WTC11 (cell line): ENCODE measurements around the gene JAKMIP1. TPM values are rescaled to one million over a fixed set of nuclear protein-coding genes. Genes with fewer than 3 reads are reported as not detected.

ENCODE experiments used
- ATAC-seq: fragments of 200-7000 bp; cut with Tn5 transposase; 2 replicates; pipeline ENCODE4 v1.10.0; 2021; ENCODE audit warnings: mild to moderate bottlenecking, moderate library complexity
- CTCF ChIA-PET: fragments of 300-600 bp; sonication (Branson Sonifier 250); formaldehyde crosslinking; loops from one replicate; lab custom pipeline; 2021; ENCODE audit warnings: antibody characterized with exemption; lab: Charles Lee
- POLR2A ChIA-PET: fragments of 350-600 bp; sonication (Branson Sonifier 250); formaldehyde crosslinking; loops from one replicate; lab custom pipeline; 2021; ENCODE audit warnings: antibody characterized with exemption; lab: Charles Lee
- DNase-seq: peaks from one replicate; pipeline ENCODE4 v3.0.0; 2021; ENCODE audit warnings: low spot score
- H3K27ac Mint-ChIP-seq: 2 replicates; pipeline ENCODE4 v1.8.0; 2021; ENCODE audit warnings: mixed read lengths
- H3K27me3 Mint-ChIP-seq: 2 replicates; pipeline ENCODE4 v1.8.0; 2021; ENCODE audit warnings: low read depth, mild to moderate bottlenecking, moderate library complexity, mixed read lengths
- H3K36me3 Mint-ChIP-seq: 2 replicates; pipeline ENCODE4 v1.8.0; 2021; ENCODE audit warnings: mixed read lengths
- H3K4me1 Mint-ChIP-seq: 2 replicates; pipeline ENCODE4 v1.8.0; 2022; ENCODE audit warnings: mixed read lengths
- H3K4me3 Mint-ChIP-seq: 2 replicates; pipeline ENCODE4 v1.8.0; 2021; ENCODE audit warnings: mild to moderate bottlenecking, moderate library complexity, mixed read lengths
- H3K9me3 Mint-ChIP-seq: 2 replicates; pipeline ENCODE4 v1.8.0; 2021; ENCODE audit warnings: mixed read lengths
- CREM ChIP-seq: sonication (generic); formaldehyde crosslinking; IDR thresholded peaks from 2 replicates; pipeline ENCODE4 v1.8.1; 2022; ENCODE audit warnings: mild to moderate bottlenecking, missing genetic modification reagents, moderate library complexity
- CTCF ChIP-seq: fragments of 200-600 bp; IDR thresholded peaks from 2 replicates; pipeline ENCODE4 v1.8.0; 2022; ENCODE audit warnings: antibody characterized with exemption
- EMX1 ChIP-seq: fragments of 250-450 bp; sonication (Bioruptor Pico); IDR thresholded peaks from 2 replicates; pipeline ENCODE4 v1.8.0; 2021; ENCODE audit warnings: mild to moderate bottlenecking
- FOXJ3 ChIP-seq: sonication (generic); formaldehyde crosslinking; IDR thresholded peaks from 2 replicates; pipeline ENCODE4 v1.9.0; 2021; ENCODE audit warnings: missing genetic modification reagents, mild to moderate bottlenecking, borderline replicate concordance
- FOXK1 ChIP-seq: sonication (generic); formaldehyde crosslinking; IDR thresholded peaks from 2 replicates; pipeline ENCODE4 v1.8.0; 2022; ENCODE audit warnings: mild to moderate bottlenecking, moderate library complexity, missing genetic modification reagents
- GTF2I ChIP-seq: fragments of 250-450 bp; sonication (Bioruptor Pico); conservative IDR thresholded peaks from 2 replicates; pipeline ENCODE4 v1.4.0; 2021; ENCODE audit warnings: mild to moderate bottlenecking
- HMGA2 ChIP-seq: fragments of 250-450 bp; sonication (Bioruptor Pico); IDR thresholded peaks from 2 replicates; pipeline ENCODE4 v1.4.0; 2021; ENCODE audit warnings: mild to moderate bottlenecking, moderate library complexity
- IRF2 ChIP-seq: sonication (generic); formaldehyde crosslinking; IDR thresholded peaks from 2 replicates; pipeline ENCODE4 v1.8.0; 2022; ENCODE audit warnings: low read depth, missing genetic modification reagents, borderline replicate concordance
- MAX ChIP-seq: sonication (generic); formaldehyde crosslinking; IDR thresholded peaks from 2 replicates; pipeline ENCODE4 v1.8.0; 2022; ENCODE audit warnings: mild to moderate bottlenecking, missing genetic modification reagents
- NFE2L1 ChIP-seq: sonication (generic); formaldehyde crosslinking; IDR thresholded peaks from 2 replicates; pipeline ENCODE4 v1.8.1; 2023; ENCODE audit warnings: missing genetic modification reagents
- NR3C1 ChIP-seq: sonication (generic); formaldehyde crosslinking; conservative IDR thresholded peaks from 2 replicates; pipeline ENCODE4 v1.8.1; 2023; ENCODE audit warnings: low read depth, mild to moderate bottlenecking, missing genetic modification reagents
- OVOL2 ChIP-seq: fragments of 250-450 bp; sonication (Bioruptor Pico); IDR thresholded peaks from 2 replicates; pipeline ENCODE4 v1.9.0; 2021; ENCODE audit warnings: mild to moderate bottlenecking, borderline replicate concordance
- PRRX2 ChIP-seq: fragments of 250-450 bp; sonication (Bioruptor Pico); IDR thresholded peaks from 2 replicates; pipeline ENCODE4 v1.8.0; 2021; ENCODE audit warnings: mild to moderate bottlenecking
- RORB ChIP-seq: fragments of 250-450 bp; sonication (Bioruptor Pico); IDR thresholded peaks from 2 replicates; pipeline ENCODE4 v1.9.0; 2021; ENCODE audit warnings: mild to moderate bottlenecking
- USF1 ChIP-seq: sonication (generic); formaldehyde crosslinking; IDR thresholded peaks from 2 replicates; pipeline ENCODE4 v1.8.0; 2022; ENCODE audit warnings: mild to moderate bottlenecking, missing genetic modification reagents
- USF2 ChIP-seq: sonication (generic); formaldehyde crosslinking; IDR thresholded peaks from 2 replicates; pipeline ENCODE4 v1.8.1; 2023; ENCODE audit warnings: mild to moderate bottlenecking, missing genetic modification reagents, moderate library complexity
- ZBTB21 ChIP-seq: sonication (generic); formaldehyde crosslinking; IDR thresholded peaks from 2 replicates; pipeline ENCODE4 v1.8.1; 2023; ENCODE audit warnings: mild to moderate bottlenecking, missing genetic modification reagents, borderline replicate concordance
- ZMAT4 ChIP-seq: fragments of 250-450 bp; sonication (Bioruptor Pico); IDR thresholded peaks from 2 replicates; pipeline ENCODE4 v1.9.0; 2021; ENCODE audit warnings: mild to moderate bottlenecking
- total RNA-seq: library from RNA; stranded (reverse); gene quantifications from 3 replicates; pipeline ENCODE4 v1.2.3, GENCODE V29; 2021
- TF ChIP-seq, protein P1 (sequence below): fragments of 250-450 bp; sonication (Bioruptor Pico); IDR thresholded peaks from 2 replicates; pipeline ENCODE4 v2.1.2; 2022; ENCODE audit warnings: mild to moderate bottlenecking, moderate library complexity
- TF ChIP-seq, protein P2 (sequence below): sonication (generic); formaldehyde crosslinking; conservative IDR thresholded peaks from 2 replicates; pipeline ENCODE4 v1.8.1; 2022; ENCODE audit warnings: mild to moderate bottlenecking, missing genetic modification reagents
- TF ChIP-seq, protein P3 (sequence below): sonication (generic); formaldehyde crosslinking; IDR thresholded peaks from 2 replicates; pipeline ENCODE4 v1.8.1; 2023; ENCODE audit warnings: mild to moderate bottlenecking, moderate library complexity, missing genetic modification reagents
- TF ChIP-seq, protein P4 (sequence below): sonication (generic); formaldehyde crosslinking; IDR thresholded peaks from 2 replicates; pipeline ENCODE4 v1.8.1; 2022; ENCODE audit warnings: mild to moderate bottlenecking, moderate library complexity, missing genetic modification reagents

The JAKMIP1 gene
- total RNA-seq, 1 experiment from 2014 or later: 4.0 TPM

DNA sequence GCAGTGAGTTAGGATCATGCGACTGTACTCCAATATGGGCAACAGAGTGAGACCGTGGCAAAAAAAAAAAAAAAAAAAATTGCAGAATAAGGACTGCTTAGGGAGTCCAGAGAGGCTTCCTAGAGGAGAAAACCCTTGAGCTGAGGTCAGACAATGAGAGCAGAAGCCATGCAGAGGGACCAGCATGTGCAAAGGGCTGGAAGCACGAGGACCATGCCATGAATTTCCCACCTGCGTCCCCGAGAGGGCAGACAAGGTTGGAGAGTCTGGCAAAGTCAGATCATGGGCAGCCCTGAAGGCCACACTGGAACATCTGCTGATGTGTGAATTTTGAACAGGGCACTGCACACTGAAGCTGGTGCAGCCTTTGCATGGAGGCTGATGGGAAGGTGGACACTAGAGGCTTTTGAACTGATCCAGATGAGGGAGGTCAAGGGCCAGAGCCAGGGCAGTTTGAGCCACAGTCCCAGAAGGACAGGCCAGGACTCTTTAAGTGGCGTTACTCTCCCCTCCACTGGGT is 6.5 kb upstream of the JAKMIP1 start (continued):
- TF ChIP-seq NR3C1 (CRISPR knock-in tag): no peak

DNA sequence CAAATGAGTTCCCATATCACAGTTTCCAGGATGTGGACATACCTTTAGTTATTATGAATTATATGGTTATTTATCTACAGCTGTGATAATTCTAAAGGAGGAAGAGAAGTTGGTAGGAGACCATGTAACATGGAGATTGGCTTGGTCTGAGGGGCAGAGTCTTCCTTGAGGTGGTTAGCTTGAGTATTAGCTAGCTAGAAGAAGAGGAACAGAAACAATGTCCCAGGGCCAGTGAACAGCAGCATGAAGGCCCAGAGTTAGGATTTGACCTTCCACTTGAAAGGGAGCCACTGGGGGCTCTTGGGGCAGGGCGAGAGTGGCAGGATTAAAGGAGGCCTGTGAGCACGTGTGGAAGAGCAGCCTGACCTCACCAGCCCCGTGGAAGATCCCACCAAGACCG is 5.6 kb upstream of the JAKMIP1 start:
- Mint-ChIP-seq H3K27ac (no peak overlapping the region), H3K4me1 (peaks cover 6% of the 10 kb centered on the region), H3K9me3 (peaks cover 8% of the 10 kb centered on the region), H3K36me3 (peaks cover 3% of the 10 kb centered on the region; the same call in 1 of the 2 replicates), H3K27me3 (peaks cover 33% of the 10 kb centered on the region), H3K4me3 (no peak overlapping the region)
- DNase-seq (no peak), ATAC-seq (no peak)
- POLR2A ChIA-PET: no interaction called here
- no peak for TF ChIP-seq CREM
- TF ChIP-seq IRF2: no peak
- no peak for TF ChIP-seq NFE2L1 (CRISPR knock-in tag)
- TF ChIP-seq ZMAT4 (CRISPR knock-in tag): no peak
- TF ChIP-seq ZBTB21 (CRISPR knock-in tag): no peak
- no peak for TF ChIP-seq OVOL2 (CRISPR knock-in tag)
- no peak for TF ChIP-seq MAX (CRISPR knock-in tag)
- TF ChIP-seq CTCF: no peak
- no peak for TF ChIP-seq FOXK1 (CRISPR knock-in tag)
- TF ChIP-seq HMGA2 (CRISPR knock-in tag): no peak
- no peak for TF ChIP-seq PRRX2 (CRISPR knock-in tag)
- CTCF ChIA-PET: no interaction called here

DNA sequence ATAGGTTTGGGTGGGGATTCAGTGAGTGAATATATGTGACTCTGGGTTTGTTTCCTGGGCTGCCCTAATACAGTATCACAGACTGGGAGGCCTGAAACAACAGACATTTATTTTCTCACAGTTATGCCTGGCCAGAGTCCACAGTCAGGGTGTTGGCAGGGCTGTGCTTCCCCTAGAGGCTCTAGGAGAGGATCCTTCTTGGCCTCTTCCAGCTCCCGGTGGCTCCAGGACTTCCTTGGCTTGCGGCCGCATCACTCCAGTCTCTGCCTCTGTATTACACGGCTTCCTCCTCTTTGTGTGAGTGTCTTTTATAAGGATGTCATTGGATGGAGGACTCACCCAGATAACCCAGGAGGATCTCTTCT is 5.2 kb upstream of the JAKMIP1 start:
- ATAC-seq: no peak
- POLR2A ChIA-PET: no interaction called here

More for the DNA sequence above, 5.2 kb upstream of the JAKMIP1 start:
- TF ChIP-seq EMX1 (CRISPR knock-in tag) (no peak), ZBTB21 (CRISPR knock-in tag) (no peak), USF1 (no peak), NFE2L1 (CRISPR knock-in tag) (no peak), RORB (CRISPR knock-in tag) (no peak), USF2 (CRISPR knock-in tag) (no peak), CREM (no peak), FOXJ3 (CRISPR knock-in tag) (no peak), IRF2 (no peak), GTF2I (CRISPR knock-in tag) (no peak)
- TF ChIP-seq, protein P1, sequence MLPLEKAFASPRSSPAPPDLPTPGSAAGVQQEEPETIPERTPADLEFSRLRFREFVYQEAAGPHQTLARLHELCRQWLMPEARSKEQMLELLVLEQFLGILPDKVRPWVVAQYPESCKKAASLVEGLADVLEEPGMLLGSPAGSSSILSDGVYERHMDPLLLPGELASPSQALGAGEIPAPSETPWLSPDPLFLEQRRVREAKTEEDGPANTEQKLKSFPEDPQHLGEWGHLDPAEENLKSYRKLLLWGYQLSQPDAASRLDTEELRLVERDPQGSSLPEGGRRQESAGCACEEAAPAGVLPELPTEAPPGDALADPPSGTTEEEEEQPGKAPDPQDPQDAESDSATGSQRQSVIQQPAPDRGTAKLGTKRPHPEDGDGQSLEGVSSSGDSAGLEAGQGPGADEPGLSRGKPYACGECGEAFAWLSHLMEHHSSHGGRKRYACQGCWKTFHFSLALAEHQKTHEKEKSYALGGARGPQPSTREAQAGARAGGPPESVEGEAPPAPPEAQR: no peak
- TF ChIP-seq, protein P2, sequence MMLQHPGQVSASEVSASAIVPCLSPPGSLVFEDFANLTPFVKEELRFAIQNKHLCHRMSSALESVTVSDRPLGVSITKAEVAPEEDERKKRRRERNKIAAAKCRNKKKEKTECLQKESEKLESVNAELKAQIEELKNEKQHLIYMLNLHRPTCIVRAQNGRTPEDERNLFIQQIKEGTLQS (CRISPR knock-in tag): no peak
- TF ChIP-seq, protein P3, sequence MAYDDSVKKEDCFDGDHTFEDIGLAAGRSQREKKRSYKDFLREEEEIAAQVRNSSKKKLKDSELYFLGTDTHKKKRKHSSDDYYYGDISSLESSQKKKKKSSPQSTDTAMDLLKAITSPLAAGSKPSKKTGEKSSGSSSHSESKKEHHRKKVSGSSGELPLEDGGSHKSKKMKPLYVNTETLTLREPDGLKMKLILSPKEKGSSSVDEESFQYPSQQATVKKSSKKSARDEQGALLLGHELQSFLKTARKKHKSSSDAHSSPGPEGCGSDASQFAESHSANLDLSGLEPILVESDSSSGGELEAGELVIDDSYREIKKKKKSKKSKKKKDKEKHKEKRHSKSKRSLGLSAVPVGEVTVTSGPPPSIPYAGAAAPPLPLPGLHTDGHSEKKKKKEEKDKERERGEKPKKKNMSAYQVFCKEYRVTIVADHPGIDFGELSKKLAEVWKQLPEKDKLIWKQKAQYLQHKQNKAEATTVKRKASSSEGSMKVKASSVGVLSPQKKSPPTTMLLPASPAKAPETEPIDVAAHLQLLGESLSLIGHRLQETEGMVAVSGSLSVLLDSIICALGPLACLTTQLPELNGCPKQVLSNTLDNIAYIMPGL (CRISPR knock-in tag): no peak
- TF ChIP-seq, protein P4, sequence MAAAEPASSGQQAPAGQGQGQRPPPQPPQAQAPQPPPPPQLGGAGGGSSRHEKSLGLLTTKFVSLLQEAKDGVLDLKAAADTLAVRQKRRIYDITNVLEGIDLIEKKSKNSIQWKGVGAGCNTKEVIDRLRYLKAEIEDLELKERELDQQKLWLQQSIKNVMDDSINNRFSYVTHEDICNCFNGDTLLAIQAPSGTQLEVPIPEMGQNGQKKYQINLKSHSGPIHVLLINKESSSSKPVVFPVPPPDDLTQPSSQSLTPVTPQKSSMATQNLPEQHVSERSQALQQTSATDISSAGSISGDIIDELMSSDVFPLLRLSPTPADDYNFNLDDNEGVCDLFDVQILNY (CRISPR knock-in tag): no peak
- Mint-ChIP-seq H3K27me3 (peaks cover 36% of the 10 kb centered on the region), H3K4me3 (no peak overlapping the region), H3K9me3 (peaks cover 8% of the 10 kb centered on the region), H3K36me3 (peaks cover 3% of the 10 kb centered on the region; the same call in 1 of the 2 replicates), H3K27ac (no peak overlapping the region), H3K4me1 (peaks cover 7% of the 10 kb centered on the region)
- no peak for DNase-seq
- CTCF ChIA-PET: interaction anchor here (1.6 kb wide), 1 partner anchor 122 kb away, joined by 5 read pairs; no protein-coding TSS in a partner anchor
